Esophagus muscularis mucosa (tissue), 3 donors: Measurements from ENCODE around the gene SOAT2.

Experiments used
- POLR2AphosphoS5 ChIP-seq, 2 donors: sonication (generic); formaldehyde crosslinking; IDR thresholded peaks; one replicate each; pipeline ENCODE4 v1.6.1; 2017; ENCODE audit warnings: antibody characterized with exemption in 2 of 2
- TF ChIP-seq, protein P1 (sequence below), 3 experiments: fragments of 200-600 bp in 2 of 3; fragments of 450-650 bp in 1 of 3; sonication (generic) in 2 of 3; IDR thresholded peaks; one replicate each; pipeline ENCODE4 v1.5.1; 2017 to 2019; ENCODE audit warnings: antibody characterized with exemption in 3 of 3, mild to moderate bottlenecking in 2 of 3, moderate library complexity in 1 of 3

DNA sequence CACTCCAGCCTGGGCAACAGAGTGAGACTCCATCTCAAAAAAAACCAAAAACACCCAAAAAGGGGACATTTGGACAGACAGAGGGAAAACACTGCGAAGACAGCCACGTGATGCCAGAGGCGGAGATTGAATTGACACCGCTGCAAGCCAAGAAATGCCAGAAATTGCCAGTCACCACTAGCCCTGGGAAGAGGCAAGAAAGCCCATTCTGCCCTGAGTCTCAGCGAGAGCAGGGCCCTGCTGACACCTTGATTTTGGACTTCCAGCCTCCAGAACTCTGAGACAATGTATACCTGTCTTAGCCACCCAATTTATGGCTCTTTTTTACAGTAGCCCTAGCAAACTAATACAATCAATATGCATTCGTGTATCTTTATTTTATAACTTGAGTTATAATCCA lies 13.2 kb upstream of the SOAT2 start:
- TF ChIP-seq, protein P1, sequence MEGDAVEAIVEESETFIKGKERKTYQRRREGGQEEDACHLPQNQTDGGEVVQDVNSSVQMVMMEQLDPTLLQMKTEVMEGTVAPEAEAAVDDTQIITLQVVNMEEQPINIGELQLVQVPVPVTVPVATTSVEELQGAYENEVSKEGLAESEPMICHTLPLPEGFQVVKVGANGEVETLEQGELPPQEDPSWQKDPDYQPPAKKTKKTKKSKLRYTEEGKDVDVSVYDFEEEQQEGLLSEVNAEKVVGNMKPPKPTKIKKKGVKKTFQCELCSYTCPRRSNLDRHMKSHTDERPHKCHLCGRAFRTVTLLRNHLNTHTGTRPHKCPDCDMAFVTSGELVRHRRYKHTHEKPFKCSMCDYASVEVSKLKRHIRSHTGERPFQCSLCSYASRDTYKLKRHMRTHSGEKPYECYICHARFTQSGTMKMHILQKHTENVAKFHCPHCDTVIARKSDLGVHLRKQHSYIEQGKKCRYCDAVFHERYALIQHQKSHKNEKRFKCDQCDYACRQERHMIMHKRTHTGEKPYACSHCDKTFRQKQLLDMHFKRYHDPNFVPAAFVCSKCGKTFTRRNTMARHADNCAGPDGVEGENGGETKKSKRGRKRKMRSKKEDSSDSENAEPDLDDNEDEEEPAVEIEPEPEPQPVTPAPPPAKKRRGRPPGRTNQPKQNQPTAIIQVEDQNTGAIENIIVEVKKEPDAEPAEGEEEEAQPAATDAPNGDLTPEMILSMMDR (IDR thresholded peaks at IDR 0.05) = no peak
- TF ChIP-seq POLR2AphosphoS5 (IDR thresholded peaks at IDR 0.05) = no peak
